Astrocyte (in vitro differentiated cells and primary cell): Measurements from ENCODE around the gene CENPX.

Source experiments
- CTCF ChIP-seq: IDR thresholded peaks from 2 replicates; pipeline ENCODE4 v1.5.1; 2011; ENCODE audit warnings: low read depth, mild to moderate bottlenecking, inconsistent platforms, low read length, moderate library complexity; ENCODE audit not compliant: insufficient read depth
- EZH2 ChIP-seq: IDR thresholded peaks from 2 replicates; pipeline ENCODE4 v1.6.1; 2012; ENCODE audit warnings: mild to moderate bottlenecking, low read length, inconsistent platforms; ENCODE audit not compliant: insufficient read depth

GRCh38 chr17:82007495-82008257, 15.0 kb downstream of the CENPX start:
- TF ChIP-seq CTCF = no peak
- TF ChIP-seq EZH2 = no peak
